K562 (cell line): ENCODE results near the gene ADSS2.

Experiments used
- CHD2 ChIP-seq: IDR thresholded peaks from 2 replicates; pipeline ENCODE4 v1.6.1; 2011; ENCODE audit warnings: low read depth, low read length
- CHD4 ChIP-seq: fragments of 200-600 bp; sonication (generic); IDR thresholded peaks from 3 replicates; pipeline ENCODE4 v1.6.1; 2012; ENCODE audit warnings: low read depth, mild to moderate bottlenecking, mixed read lengths, low read length, inconsistent platforms; ENCODE audit not compliant: insufficient read depth, insufficient replicate concordance, poor library complexity, severe bottlenecking
- CTCF ChIP-seq, 3 experiments: IDR thresholded peaks in 2 of 3; conservative IDR thresholded peaks in 1 of 3; 2 replicates each; pipeline ENCODE4 v1.5.1; 2011 to 2012; ENCODE audit warnings: low read length in 3 of 3, mild to moderate bottlenecking in 3 of 3, control low read depth in 2 of 3, improper control_type of control experiment in 1 of 3, inconsistent platforms in 1 of 3, low read depth in 1 of 3, mixed read lengths in 1 of 3, moderate library complexity in 1 of 3; ENCODE audit not compliant: insufficient read depth in 2 of 3
- MECOM ChIP-seq: fragments of 250-450 bp; sonication (Bioruptor Pico); IDR thresholded peaks from 2 replicates; pipeline ENCODE4 v1.8.0; 2022; ENCODE audit warnings: inconsistent platforms
- ZKSCAN1 ChIP-seq: fragments of 150-350 bp; IDR thresholded peaks from 2 replicates; pipeline ENCODE4 v1.6.1; 2016; ENCODE audit warnings: low read depth, low read length
- ZNF445 ChIP-seq: fragments of 250-450 bp; sonication (Bioruptor Pico); IDR thresholded peaks from 2 replicates; pipeline ENCODE4 v1.4.0; 2020; ENCODE audit warnings: low read depth, mild to moderate bottlenecking, moderate library complexity

GRCh38 chr1:244496186-244496585, 44.5 kb upstream of the ADSS2 start:
- no peak for TF ChIP-seq CHD2
- no peak for TF ChIP-seq CHD4
- no peak for TF ChIP-seq MECOM
- no peak for TF ChIP-seq CTCF (IDR thresholded peaks at IDR 0.05 in 2 of 3, conservative IDR thresholded peaks at IDR 0.05 in 1 of 3; ENCODE audit: insufficient read depth in 2 of 3, low read depth in 1 of 3, low read length in 3 of 3)
- TF ChIP-seq ZNF445 (CRISPR knock-in tag): no peak
- TF ChIP-seq ZKSCAN1: no peak
